ENCODE measurements around the gene NFATC3.

DNA sequence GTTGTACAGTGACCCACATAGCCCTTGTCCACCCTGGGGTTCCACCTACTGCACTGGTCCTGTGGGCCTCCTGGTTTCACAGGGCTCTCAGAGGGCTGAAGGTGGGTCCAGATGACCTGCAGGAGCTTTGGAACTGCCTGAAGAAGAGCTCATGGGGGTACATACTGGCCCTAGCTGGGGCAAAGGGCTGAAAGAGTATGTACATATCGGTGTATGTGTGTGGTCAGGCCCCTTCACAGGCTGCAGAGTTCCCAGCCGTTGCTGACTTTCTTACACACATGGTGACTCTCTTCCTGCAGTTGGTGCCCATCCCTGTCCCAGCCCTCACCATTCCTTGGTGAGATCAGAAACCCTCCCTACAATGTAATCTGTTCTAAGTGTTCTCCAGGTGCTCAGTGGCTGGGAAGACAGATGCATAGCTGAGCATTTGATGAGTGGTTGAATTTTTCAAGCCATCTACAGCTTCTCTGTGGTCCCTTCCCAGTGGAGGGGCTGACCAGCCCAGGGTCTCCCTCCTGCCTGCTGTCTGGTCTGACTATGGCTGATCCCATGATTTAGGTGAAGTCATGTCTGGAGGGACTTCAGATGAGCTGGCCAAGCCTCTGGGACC is 2.4 kb upstream of the NFATC3 start:
- TF ChIP-seq, protein P1, sequence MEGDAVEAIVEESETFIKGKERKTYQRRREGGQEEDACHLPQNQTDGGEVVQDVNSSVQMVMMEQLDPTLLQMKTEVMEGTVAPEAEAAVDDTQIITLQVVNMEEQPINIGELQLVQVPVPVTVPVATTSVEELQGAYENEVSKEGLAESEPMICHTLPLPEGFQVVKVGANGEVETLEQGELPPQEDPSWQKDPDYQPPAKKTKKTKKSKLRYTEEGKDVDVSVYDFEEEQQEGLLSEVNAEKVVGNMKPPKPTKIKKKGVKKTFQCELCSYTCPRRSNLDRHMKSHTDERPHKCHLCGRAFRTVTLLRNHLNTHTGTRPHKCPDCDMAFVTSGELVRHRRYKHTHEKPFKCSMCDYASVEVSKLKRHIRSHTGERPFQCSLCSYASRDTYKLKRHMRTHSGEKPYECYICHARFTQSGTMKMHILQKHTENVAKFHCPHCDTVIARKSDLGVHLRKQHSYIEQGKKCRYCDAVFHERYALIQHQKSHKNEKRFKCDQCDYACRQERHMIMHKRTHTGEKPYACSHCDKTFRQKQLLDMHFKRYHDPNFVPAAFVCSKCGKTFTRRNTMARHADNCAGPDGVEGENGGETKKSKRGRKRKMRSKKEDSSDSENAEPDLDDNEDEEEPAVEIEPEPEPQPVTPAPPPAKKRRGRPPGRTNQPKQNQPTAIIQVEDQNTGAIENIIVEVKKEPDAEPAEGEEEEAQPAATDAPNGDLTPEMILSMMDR (conservative IDR thresholded peaks at IDR 0.05), result no peak
- TF ChIP-seq EZH2 (IDR thresholded peaks at IDR 0.05; ENCODE audit: low read depth), result no peak

Data from PC-9 (cell line).